ENCODE measurements around the gene UGT2B7. TPM values are rescaled to one million over a fixed set of nuclear protein-coding genes. Genes with fewer than 3 reads are reported as not detected.

The UGT2B7 gene
- total RNA-seq, 1 experiment from 2014 or later: not detected

DNA sequence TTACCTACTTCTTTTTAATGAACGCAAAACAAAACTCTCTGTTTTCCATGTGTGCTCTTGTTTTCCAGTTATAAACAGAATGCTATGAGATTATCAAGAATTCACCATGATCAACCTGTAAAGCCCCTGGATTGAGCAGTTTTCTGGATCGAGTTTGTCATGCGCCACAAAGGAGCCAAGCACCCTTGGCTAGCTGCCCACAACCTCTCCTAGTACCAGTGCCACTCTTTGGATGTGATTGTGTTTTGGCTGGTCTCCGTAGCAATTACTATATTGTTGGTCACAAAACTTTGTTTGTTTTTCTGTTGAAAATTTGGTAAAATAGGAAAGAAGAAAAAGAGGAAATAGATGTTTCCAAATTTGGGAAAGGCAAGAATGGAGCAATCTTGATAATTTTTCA, 51.1 kb downstream of the UGT2B7 start:
- no peaks in the 10 kb centered on the region for H3K9me3 Mint-ChIP-seq
- Histone ChIP-seq H4K5ac (ENCODE audit: insufficient read length, low read depth, low read length) (no peak overlapping the region), H3K23me2 (ENCODE audit: insufficient read length, low read depth, low read length, poor library complexity, severe bottlenecking) (no peaks in the 10 kb centered on the region), H4K91ac (ENCODE audit: insufficient read length, low read depth, low read length) (no peak overlapping the region), H2BK12ac (ENCODE audit: insufficient read length, low read depth, low read length) (no peak overlapping the region), H4K8ac (replicated peaks; ENCODE audit: insufficient read length, low read depth, low read length) (no peak overlapping the region), H3K18ac (ENCODE audit: insufficient read length, low read depth, low read length) (no peak overlapping the region), H2BK120ac (ENCODE audit: low read depth, low read length, poor library complexity, severe bottlenecking) (no peak overlapping the region), H2BK15ac (ENCODE audit: low read depth, low read length) (no peak overlapping the region), H4K20me1 (ENCODE audit: control insufficient read depth, insufficient read depth, insufficient read length) (no peaks in the 10 kb centered on the region), H2AK5ac (ENCODE audit: insufficient read length, low read length) (no peak overlapping the region), H2BK5ac (ENCODE audit: insufficient read length, low read length) (no peak overlapping the region), H3K4me2 (ENCODE audit: insufficient read depth, insufficient read length, low read length) (no peak overlapping the region), H3K79me1 (ENCODE audit: insufficient read depth, low read depth, low read length, poor library complexity, severe bottlenecking) (no peaks in the 10 kb centered on the region), H2AFZ (ENCODE audit: low read length) (no peak overlapping the region), H3K9ac (ENCODE audit: extremely low read depth, insufficient read length, low read length) (no peak overlapping the region), H3T11ph (ENCODE audit: low read length) (no peak overlapping the region), H2BK20ac (ENCODE audit: low read depth, low read length, poor library complexity, severe bottlenecking) (no peak overlapping the region), H3K4me1 (ENCODE audit: insufficient read depth, low read length) (no peaks in the 10 kb centered on the region), H3K56ac (ENCODE audit: insufficient read length, low read depth, low read length) (no peak overlapping the region), H3K4ac (ENCODE audit: low read depth, low read length) (no peak overlapping the region), H3K79me2 (ENCODE audit: insufficient read depth, low read length) (no peaks in the 10 kb centered on the region), H3K9me3 (ENCODE audit: control insufficient read depth, low read depth, low read length) (no peaks in the 10 kb centered on the region), H3K23ac (ENCODE audit: insufficient read length, low read depth, low read length) (no peak overlapping the region), H3K27ac (ENCODE audit: insufficient read length, low read depth, low read length) (no peak overlapping the region), H3K14ac (ENCODE audit: insufficient read depth, low read length) (no peak overlapping the region), H3K27me3 (ENCODE audit: insufficient read depth, low read length) (no peaks in the 10 kb centered on the region)
- no peaks in the 10 kb centered on the region for H3K27me3 Mint-ChIP-seq (ENCODE audit: low read depth)
- H3K27ac Mint-ChIP-seq: no peak overlapping the region
- DNase-seq: no peak
- WGBS (ENCODE audit: extremely low coverage, insufficient read length, low lambda C conversion rate): no CpG with 5 or more reads among the region's 4 CpGs
- no peaks in the 10 kb centered on the region for H3K4me1 Mint-ChIP-seq
- no peak overlapping the region for H3K4me3 Mint-ChIP-seq
- TF ChIP-seq, protein P1, sequence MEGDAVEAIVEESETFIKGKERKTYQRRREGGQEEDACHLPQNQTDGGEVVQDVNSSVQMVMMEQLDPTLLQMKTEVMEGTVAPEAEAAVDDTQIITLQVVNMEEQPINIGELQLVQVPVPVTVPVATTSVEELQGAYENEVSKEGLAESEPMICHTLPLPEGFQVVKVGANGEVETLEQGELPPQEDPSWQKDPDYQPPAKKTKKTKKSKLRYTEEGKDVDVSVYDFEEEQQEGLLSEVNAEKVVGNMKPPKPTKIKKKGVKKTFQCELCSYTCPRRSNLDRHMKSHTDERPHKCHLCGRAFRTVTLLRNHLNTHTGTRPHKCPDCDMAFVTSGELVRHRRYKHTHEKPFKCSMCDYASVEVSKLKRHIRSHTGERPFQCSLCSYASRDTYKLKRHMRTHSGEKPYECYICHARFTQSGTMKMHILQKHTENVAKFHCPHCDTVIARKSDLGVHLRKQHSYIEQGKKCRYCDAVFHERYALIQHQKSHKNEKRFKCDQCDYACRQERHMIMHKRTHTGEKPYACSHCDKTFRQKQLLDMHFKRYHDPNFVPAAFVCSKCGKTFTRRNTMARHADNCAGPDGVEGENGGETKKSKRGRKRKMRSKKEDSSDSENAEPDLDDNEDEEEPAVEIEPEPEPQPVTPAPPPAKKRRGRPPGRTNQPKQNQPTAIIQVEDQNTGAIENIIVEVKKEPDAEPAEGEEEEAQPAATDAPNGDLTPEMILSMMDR (conservative IDR thresholded peaks at IDR 0.05): no peak
- H3K36me3 Mint-ChIP-seq (ENCODE audit: insufficient read depth in 1 of 3, low read depth in 3 of 3): no peaks in the 10 kb centered on the region

Data from H9 (cell line).